Neural cell (in vitro differentiated cells): ENCODE data around the gene SLC25A21. TPM values are rescaled to one million over a fixed set of nuclear protein-coding genes. Genes with fewer than 3 reads are reported as not detected.

Experiments used
- H2AFZ ChIP-seq: fragments of 200-600, 300-800 bp; sonication (generic), shearing (Covaris generic); 2 replicates; pipeline ENCODE4 v1.6.0; 2014; ENCODE audit warnings: low read depth, mild to moderate bottlenecking, antibody characterized with exemption, low read length, moderate library complexity
- H3F3A ChIP-seq: fragments of 200-600 bp; shearing (Covaris generic); 2 replicates; pipeline ENCODE4 v1.6.1; 2016; ENCODE audit warnings: mild to moderate bottlenecking, moderate library complexity, mixed read lengths, antibody characterized with exemption, low read length; ENCODE audit not compliant: insufficient read depth, poor library complexity, severe bottlenecking
- H3K27ac ChIP-seq: fragments of 200-600, 300-800 bp; sonication (generic), shearing (Covaris generic); 2 replicates; pipeline ENCODE4 v1.5.1; 2014; ENCODE audit warnings: mild to moderate bottlenecking, low read length, moderate library complexity
- H3K27me3 ChIP-seq: fragments of 300-800, 200-600 bp; sonication (generic), shearing (Covaris generic); 2 replicates; pipeline ENCODE4 v1.6.0; 2014; ENCODE audit warnings: mild to moderate bottlenecking, low read depth, low read length, moderate library complexity; ENCODE audit not compliant: insufficient read depth
- H3K36me3 ChIP-seq: fragments of 300-800, 200-600 bp; sonication (generic), shearing (Covaris generic); 2 replicates; pipeline ENCODE4 v1.5.1; 2014; ENCODE audit warnings: mild to moderate bottlenecking, antibody characterized with exemption, low read length, moderate library complexity; ENCODE audit not compliant: insufficient read depth
- H3K4me2 ChIP-seq: fragments of 300-800, 200-600 bp; sonication (generic), shearing (Covaris generic); 2 replicates; pipeline ENCODE4 v1.6.0; 2014; ENCODE audit warnings: mild to moderate bottlenecking, low read length
- H3K4me3 ChIP-seq: fragments of 300-800, 200-600 bp; sonication (generic), shearing (Covaris generic); 2 replicates; pipeline ENCODE4 v1.5.1; 2014; ENCODE audit warnings: mild to moderate bottlenecking, low read length, moderate library complexity
- H3K79me2 ChIP-seq: fragments of 200-600 bp; shearing (Covaris generic); replicated peaks from 2 replicates; pipeline ENCODE4 v1.6.0; 2014; ENCODE audit warnings: mild to moderate bottlenecking, low read length, moderate library complexity; ENCODE audit not compliant: insufficient read depth
- H3K9ac ChIP-seq: fragments of 300-800, 200-600 bp; sonication (generic), shearing (Covaris generic); 2 replicates; pipeline ENCODE4 v1.6.1; 2016; ENCODE audit warnings: mild to moderate bottlenecking, low read length, mixed read lengths
- H3K9me2 ChIP-seq: fragments of 200-600 bp; shearing (Covaris generic); 2 replicates; pipeline ENCODE4 v1.6.1; 2016; ENCODE audit warnings: mild to moderate bottlenecking, low read length, mixed read lengths; ENCODE audit not compliant: insufficient read depth
- H3K9me3 ChIP-seq: fragments of 200-600, 300-800 bp; sonication (generic), shearing (Covaris generic); 2 replicates; pipeline ENCODE4 v1.6.1; 2016; ENCODE audit warnings: mild to moderate bottlenecking, mixed run types, low read length, moderate library complexity, mixed read lengths
- H4K20me1 ChIP-seq: fragments of 200-600 bp; shearing (Covaris generic); 2 replicates; pipeline ENCODE4 v1.6.1; 2016; ENCODE audit warnings: mild to moderate bottlenecking, mixed run types; ENCODE audit not compliant: insufficient read depth
- CTCF ChIP-seq: fragments of 450-650 bp; IDR thresholded peaks from 2 replicates; pipeline ENCODE4 v1.5.1; 2014; ENCODE audit warnings: antibody characterized with exemption, mild to moderate bottlenecking, moderate library complexity; ENCODE audit not compliant: poor library complexity, severe bottlenecking
- EP300 ChIP-seq: fragments of 450-650 bp; conservative IDR thresholded peaks from 2 replicates; pipeline ENCODE4 v1.6.1; 2014; ENCODE audit warnings: antibody characterized with exemption, mild to moderate bottlenecking, moderate library complexity; ENCODE audit not compliant: poor library complexity, severe bottlenecking
- EZH2 ChIP-seq: fragments of 200-600, 300-800 bp; shearing (Covaris generic), sonication (generic); IDR thresholded peaks from 2 replicates; pipeline ENCODE4 v1.6.1; 2014; ENCODE audit warnings: antibody characterized with exemption, low read length, borderline replicate concordance, mild to moderate bottlenecking; ENCODE audit not compliant: insufficient read depth, poor library complexity, severe bottlenecking
- MXI1 ChIP-seq: fragments of 450-650 bp; conservative IDR thresholded peaks from 2 replicates; pipeline ENCODE4 v1.6.1; 2014; ENCODE audit warnings: antibody characterized with exemption, mild to moderate bottlenecking; ENCODE audit not compliant: poor library complexity, severe bottlenecking
- POLR2AphosphoS5 ChIP-seq: IDR thresholded peaks from 2 replicates; pipeline ENCODE4 v1.6.1; 2012
- RAD21 ChIP-seq: fragments of 450-650 bp; conservative IDR thresholded peaks from 2 replicates; pipeline ENCODE4 v1.6.1; 2014; ENCODE audit warnings: antibody characterized with exemption, mild to moderate bottlenecking, moderate library complexity
- REST ChIP-seq: IDR thresholded peaks from 2 replicates; pipeline ENCODE4 v1.6.1; 2012; ENCODE audit warnings: borderline replicate concordance
- SMC3 ChIP-seq: fragments of 450-650 bp; conservative IDR thresholded peaks from 2 replicates; pipeline ENCODE4 v1.6.1; 2014; ENCODE audit warnings: antibody characterized with exemption, mild to moderate bottlenecking, moderate library complexity; ENCODE audit not compliant: poor library complexity
- TAF1 ChIP-seq: IDR thresholded peaks from 2 replicates; pipeline ENCODE4 v1.6.1; 2012; ENCODE audit warnings: low read depth
- polyA plus RNA-seq: library from polyadenylated mRNA; depleted of rRNA; stranded (reverse); fragments of >200 nt; gene quantifications from 2 replicates; pipeline ENCODE4 v1.2.3, GENCODE V29; 2014

SLC25A21 gene
- polyA plus RNA-seq, 1 donor from 2014 or later: 0.35 TPM

GRCh38 chr14:36950812-36951211 is 221.6 kb downstream of the SLC25A21 start:
- Histone ChIP-seq H3K79me2 (no peaks in the 10 kb centered on the region), H3K4me2 (no peak overlapping the region), H3F3A (no peaks in the 10 kb centered on the region), H3K9me2 (no peaks in the 10 kb centered on the region), H3K27me3 (no peaks in the 10 kb centered on the region), H3K4me3 (no peak overlapping the region), H3K27ac (no peak overlapping the region), H4K20me1 (no peaks in the 10 kb centered on the region), H3K9ac (no peak overlapping the region), H3K9me3 (no peaks in the 10 kb centered on the region), H2AFZ (no peak overlapping the region), H3K36me3 (no peaks in the 10 kb centered on the region)
- TF ChIP-seq RAD21 (no peak), EP300 (no peak)

DNA sequence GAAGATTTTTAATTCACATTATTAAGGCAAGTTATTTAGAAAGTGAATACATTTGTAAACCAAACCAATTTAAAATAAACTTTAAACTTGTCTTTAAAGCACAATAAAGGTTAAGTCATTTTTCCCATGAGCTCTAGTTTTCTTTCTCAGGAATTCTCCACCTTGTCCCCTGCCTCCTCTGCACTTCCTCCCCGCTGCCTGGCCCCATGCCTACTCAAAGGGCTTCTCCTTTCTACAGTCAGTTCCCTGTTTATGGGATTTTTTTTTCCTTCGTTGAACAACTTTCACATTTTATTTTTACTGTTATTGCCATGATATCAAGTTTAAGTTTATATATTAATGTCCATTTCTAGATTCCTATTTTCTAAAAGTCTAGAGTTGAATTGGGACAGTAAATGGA is 223.0 kb downstream of the SLC25A21 start:
- Histone ChIP-seq H3K27me3 (no peaks in the 10 kb centered on the region), H4K20me1 (no peaks in the 10 kb centered on the region), H3F3A (no peaks in the 10 kb centered on the region), H3K9me3 (no peaks in the 10 kb centered on the region), H2AFZ (no peak overlapping the region), H3K4me3 (no peak overlapping the region), H3K4me2 (no peak overlapping the region), H3K27ac (no peak overlapping the region), H3K9ac (no peak overlapping the region), H3K36me3 (no peaks in the 10 kb centered on the region), H3K79me2 (no peaks in the 10 kb centered on the region), H3K9me2 (no peaks in the 10 kb centered on the region)
- TF ChIP-seq MXI1 (no peak), CTCF (no peak), SMC3 (no peak), EZH2 (no peak), REST (no peak), TAF1 (no peak), RAD21 (no peak), POLR2AphosphoS5 (no peak), EP300 (no peak)
